Embryonic facial prominence (tissue), 1 donor: Measurements from ENCODE around the gene CEL.
A peak's percentile ranks its signal among the peaks of the same experiment; 100 is the strongest.

Source experiments
- DNase-seq: peaks from one replicate; pipeline ENCODE4 v3.0.0-alpha.2; 2016; ENCODE audit errors: extremely low spot score

CEL gene

DNA sequence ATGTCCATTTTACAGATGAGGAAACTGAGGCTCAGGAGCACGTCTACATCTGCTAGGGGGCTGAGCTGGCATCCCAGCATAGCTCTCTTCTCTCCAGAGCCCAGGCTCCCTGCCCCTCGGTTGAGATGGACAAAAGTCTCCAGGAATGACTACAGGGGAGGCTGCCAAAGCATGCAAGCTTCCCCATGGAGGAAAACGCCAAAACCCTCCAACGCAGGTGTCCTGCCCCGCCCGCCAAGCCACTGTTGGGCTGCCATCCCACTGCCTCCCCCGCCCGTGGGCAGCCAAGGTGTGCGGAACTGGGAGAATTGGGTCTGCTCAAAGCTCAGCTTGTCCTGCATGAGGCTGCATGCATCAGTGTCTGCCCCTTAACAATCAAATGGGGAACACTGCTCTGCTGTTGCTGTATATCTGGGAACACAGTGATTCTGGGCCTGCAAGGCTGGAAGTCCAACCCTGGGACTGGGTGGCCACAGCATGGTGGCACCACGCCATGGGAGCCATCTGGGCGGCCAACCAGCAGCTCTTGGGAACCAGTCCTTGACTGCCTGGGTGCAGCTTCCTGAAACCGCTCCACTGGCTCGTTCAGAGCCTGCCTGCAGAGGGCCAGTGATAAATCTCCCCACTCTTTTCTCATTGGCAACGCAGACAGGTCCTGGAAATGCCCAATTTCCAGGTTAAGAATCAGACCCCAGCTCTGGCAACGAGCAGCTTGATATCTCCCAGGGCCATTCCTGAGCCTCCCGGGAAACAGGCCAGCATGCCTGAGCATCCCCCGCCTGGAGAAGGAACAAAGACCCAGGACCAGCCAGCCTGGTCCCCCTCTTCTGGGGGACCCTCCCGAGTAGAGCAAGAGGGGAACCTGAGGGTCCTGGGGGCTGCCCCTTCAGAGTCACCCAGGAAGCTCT, 55.7 kb downstream of the CEL start:
- DNase-seq: no peak

DNA sequence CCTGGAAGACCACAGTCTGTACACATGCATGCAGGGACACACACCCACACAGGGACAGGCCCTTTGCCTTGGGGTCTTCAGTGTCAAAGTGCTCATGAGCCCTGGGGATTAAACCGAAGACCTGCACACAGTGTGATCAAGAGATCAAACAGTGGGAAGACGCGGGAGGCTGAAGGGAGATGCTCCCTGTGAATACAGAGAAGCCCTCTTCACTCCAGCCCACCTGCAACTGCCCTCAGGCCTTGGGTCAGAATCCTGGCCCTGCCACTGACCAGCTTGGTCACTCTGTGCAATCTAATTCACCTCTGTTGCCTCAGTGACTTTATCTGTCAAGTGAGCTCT, 56.4 kb downstream of the CEL start:
- DNase-seq: no peak

DNA sequence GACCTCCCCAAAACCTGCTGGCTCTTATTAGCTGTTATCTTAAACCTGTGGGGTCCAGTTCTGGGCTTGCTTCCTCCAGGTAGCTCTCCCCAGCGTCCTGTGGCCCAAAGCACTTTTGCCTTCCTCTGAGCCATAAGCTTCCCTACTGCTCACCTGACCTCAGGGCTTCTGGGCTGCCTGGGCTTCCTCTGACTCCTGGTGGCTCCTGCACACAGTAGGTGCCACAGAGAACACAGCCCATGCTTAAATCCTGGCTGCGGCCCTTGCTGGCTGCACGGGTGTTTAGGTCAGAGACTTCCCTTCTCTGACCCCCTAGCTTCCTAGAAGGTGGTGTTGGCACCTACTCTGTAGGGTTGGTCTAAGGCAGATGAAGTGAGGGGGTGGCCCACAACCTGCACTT, 56.8 kb downstream of the CEL start:
- no peak for DNase-seq

DNA sequence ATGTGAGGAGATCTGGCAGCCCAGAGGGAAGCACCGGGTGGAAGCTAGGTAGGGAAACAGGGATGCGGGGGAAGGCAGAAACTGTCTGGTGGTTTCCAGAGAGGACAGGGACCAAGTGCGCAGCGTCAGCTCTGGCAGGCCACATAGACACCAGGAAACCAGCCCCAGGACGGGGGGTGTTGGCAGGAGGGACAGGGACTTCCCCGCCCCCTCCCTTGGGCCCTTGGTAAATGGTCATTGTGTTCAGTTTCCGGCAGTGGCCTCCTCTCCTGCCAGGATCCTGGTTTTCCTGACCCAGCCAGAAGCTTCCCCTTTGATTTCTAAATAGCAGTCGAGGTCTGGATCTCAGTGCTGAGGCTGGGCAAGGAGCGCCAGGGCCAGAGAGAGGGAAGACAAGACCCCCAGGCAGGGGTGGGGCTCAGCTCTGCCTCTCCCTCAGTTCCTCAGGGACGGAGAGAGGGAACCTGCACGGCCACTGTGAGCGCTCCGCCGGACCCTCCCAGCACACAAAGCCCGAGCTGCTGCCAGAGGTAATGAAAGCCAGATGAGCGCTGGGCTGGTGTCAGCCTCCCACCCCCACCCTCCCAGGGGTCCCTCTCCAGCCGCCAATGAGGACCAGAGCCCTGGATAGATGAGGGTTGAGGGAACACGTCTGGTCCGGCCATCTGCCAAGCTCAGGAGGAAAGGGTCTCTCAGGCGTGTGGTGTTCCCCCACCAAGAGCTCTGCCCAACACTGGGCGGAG, 57.5 kb downstream of the CEL start:
- peak; percentile 43 for DNase-seq

DNA sequence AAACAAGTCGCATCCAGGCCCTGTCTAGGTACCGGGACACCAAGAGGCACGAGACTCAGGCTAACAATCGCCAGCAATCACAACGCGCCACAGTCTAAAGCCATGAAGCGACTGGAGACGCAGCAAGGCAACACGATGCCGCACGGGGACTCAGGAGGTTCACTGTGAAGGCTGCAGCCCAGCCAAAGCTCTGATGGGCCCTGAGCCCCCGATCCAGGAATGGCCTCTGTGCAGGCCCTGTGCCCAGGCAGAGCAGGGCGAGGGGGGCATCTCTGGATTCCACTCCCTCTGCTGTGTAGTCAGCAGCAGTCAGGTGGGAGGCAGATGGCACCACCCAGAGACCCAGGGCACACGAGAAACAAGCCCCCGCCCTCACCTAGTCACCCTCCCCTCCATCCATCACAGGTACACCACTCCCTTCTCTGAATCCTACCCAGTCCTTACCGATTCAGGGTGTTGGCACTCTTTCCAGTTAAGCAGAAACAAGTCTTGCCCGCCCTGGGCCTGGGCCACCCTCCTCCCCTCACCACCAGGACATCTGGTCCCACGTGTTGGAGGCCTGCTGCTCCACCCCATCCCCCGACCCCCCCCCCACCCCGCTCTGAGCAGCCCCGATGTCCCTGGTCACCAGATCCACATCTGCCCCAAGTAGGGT, 58.2 kb downstream of the CEL start:
- no peak for DNase-seq

DNA sequence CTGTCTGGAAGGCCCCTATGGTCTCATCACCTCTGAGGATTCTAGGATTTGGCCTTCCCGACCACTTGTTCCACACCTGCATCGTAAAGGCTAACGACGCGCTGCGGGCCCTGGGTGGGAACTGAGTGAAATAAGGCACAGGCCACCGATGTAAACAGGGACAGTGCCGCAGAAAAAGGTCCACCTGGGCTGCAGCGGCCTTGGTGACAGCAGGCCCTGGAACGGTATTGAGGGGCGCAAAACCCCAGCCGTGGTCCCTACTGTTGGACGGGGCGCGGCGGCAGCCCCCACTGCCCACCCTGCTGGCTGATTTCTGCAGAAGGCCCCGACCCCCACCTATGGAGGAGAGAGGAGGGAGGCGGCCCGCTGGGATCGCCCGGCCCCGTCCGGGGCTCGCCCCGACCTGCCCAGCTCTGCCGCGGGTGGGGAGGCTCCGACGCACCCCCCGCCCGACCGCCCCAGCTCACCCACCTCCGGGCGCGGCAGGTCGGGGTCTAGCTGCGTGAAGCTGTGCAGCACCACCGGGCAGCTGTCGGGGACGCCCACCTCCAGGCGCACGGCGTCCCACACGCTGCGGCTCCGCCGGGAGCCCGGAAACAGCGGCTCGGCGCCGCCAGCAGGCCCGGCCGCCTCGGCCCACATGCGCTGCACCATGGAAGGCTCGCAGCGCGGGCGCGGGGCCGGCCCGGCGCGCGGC, 58.9 kb downstream of the CEL start:
- no peak for DNase-seq
